ENCODE measurements around the gene TIMM44.

TIMM44 gene

DNA sequence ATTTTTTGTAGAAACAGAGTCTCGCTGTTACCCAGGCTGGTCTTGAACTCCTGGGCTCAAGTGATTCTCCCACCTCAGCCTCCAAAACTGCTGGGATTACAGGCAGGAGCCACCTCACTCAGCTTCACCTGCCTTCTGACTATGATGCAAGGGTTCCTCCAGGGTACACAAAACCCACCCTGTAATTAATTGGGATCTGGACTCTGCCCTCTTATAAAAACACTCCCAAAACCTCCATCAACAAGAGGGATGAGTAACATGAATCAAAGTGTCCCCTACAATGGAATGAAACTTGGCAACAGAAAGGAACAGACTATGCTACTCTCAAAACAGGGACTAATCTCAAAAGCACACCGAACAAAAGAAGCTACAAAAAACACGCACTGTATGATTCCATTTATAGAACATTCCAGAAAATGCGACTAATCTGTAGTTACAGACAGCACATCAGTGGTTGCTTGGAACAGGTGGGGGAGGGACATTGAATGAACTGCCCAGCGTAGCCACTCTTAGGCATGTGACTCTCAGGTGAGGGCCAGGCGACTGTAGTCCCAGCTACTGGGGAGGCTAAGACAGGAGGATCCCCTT lies 66.1 kb downstream of the TIMM44 start:
- in situ Hi-C loops (cut with MboI; ENCODE audit: low sequenced_read_pairs) = no loop called here

All from HL-60/S4 treated with retinoic acid at 250 ng/mL for 4 days and 3 days (cell line).